ENCODE measurements around the gene USP44. TPM values are rescaled to one million over a fixed set of nuclear protein-coding genes. Genes with fewer than 3 reads are reported as not detected.
"Not testable (repeated sequence)": the region's sequence is repeated elsewhere in the genome, so short reads cannot be mapped to it uniquely, and the experiment has no call there.

The USP44 gene
- total RNA-seq, 1 donor from 2014 or later: 13.3 TPM

- DNase-seq (ENCODE audit: low spot score, unreplicated experiment): no peak
- Mint-ChIP-seq H3K36me3 (ENCODE audit: insufficient read depth) (no peaks in the 10 kb centered on the region), H3K27me3 (peaks cover 24% of the 10 kb centered on the region), H3K27ac (no peak overlapping the region), H3K4me1 (ENCODE audit: low read depth) (peaks cover 2% of the 10 kb centered on the region), H3K4me3 (ENCODE audit: low read depth) (no peak overlapping the region), H3K9me3 (ENCODE audit: low read depth) (peaks cover 3% of the 10 kb centered on the region)
- TF ChIP-seq, protein P1, sequence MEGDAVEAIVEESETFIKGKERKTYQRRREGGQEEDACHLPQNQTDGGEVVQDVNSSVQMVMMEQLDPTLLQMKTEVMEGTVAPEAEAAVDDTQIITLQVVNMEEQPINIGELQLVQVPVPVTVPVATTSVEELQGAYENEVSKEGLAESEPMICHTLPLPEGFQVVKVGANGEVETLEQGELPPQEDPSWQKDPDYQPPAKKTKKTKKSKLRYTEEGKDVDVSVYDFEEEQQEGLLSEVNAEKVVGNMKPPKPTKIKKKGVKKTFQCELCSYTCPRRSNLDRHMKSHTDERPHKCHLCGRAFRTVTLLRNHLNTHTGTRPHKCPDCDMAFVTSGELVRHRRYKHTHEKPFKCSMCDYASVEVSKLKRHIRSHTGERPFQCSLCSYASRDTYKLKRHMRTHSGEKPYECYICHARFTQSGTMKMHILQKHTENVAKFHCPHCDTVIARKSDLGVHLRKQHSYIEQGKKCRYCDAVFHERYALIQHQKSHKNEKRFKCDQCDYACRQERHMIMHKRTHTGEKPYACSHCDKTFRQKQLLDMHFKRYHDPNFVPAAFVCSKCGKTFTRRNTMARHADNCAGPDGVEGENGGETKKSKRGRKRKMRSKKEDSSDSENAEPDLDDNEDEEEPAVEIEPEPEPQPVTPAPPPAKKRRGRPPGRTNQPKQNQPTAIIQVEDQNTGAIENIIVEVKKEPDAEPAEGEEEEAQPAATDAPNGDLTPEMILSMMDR (IDR thresholded peaks at IDR 0.05; ENCODE audit: unreplicated experiment): peak; percentile 70
Observed at GRCh38 chr12:95574799-95575452, 23.6 kb upstream of the USP44 start.

- peaks cover 2% of the 10 kb centered on the region for H3K4me1 Mint-ChIP-seq (ENCODE audit: low read depth)
- H3K36me3 Mint-ChIP-seq (ENCODE audit: insufficient read depth): no peaks in the 10 kb centered on the region
- TF ChIP-seq, protein P1 (IDR thresholded peaks at IDR 0.05; ENCODE audit: unreplicated experiment): no peak
- no peak overlapping the region for H3K4me3 Mint-ChIP-seq (ENCODE audit: low read depth)
- no peak for DNase-seq (ENCODE audit: low spot score, unreplicated experiment)
- peaks cover 3% of the 10 kb centered on the region for H3K9me3 Mint-ChIP-seq (ENCODE audit: low read depth)
- H3K27ac Mint-ChIP-seq: no peak overlapping the region
- H3K27me3 Mint-ChIP-seq: peaks cover 24% of the 10 kb centered on the region
Observed at GRCh38 chr12:95573951-95574576, 22.8 kb upstream of the USP44 start.

GRCh38 chr12:95571369-95571768 is 20.1 kb upstream of the USP44 start:
- Mint-ChIP-seq H3K4me1 (ENCODE audit: low read depth) (peaks cover 2% of the 10 kb centered on the region), H3K27ac (no peak overlapping the region), H3K9me3 (ENCODE audit: low read depth) (peaks cover 3% of the 10 kb centered on the region), H3K36me3 (ENCODE audit: insufficient read depth) (no peaks in the 10 kb centered on the region), H3K27me3 (peaks cover 18% of the 10 kb centered on the region), H3K4me3 (ENCODE audit: low read depth) (no peak overlapping the region)
- TF ChIP-seq, protein P1 (IDR thresholded peaks at IDR 0.05; ENCODE audit: unreplicated experiment): no peak
- DNase-seq (ENCODE audit: low spot score, unreplicated experiment): no peak

- not testable (repeated sequence) for H3K27me3 Mint-ChIP-seq; H3K9me3 Mint-ChIP-seq (ENCODE audit: low read depth); H3K4me3 Mint-ChIP-seq (ENCODE audit: low read depth); H3K27ac Mint-ChIP-seq; DNase-seq (ENCODE audit: low spot score, unreplicated experiment); H3K4me1 Mint-ChIP-seq (ENCODE audit: low read depth); H3K36me3 Mint-ChIP-seq (ENCODE audit: insufficient read depth)
Observed at GRCh38 chr12:95568045-95568444, 16.8 kb upstream of the USP44 start.

GRCh38 chr12:95557625-95558024 is 6.3 kb upstream of the USP44 start:
- Mint-ChIP-seq H3K4me1 (ENCODE audit: low read depth) (peaks cover 10% of the 10 kb centered on the region), H3K27ac (no peak overlapping the region), H3K36me3 (ENCODE audit: insufficient read depth) (no peaks in the 10 kb centered on the region), H3K4me3 (ENCODE audit: low read depth) (no peak overlapping the region), H3K9me3 (ENCODE audit: low read depth) (no peaks in the 10 kb centered on the region), H3K27me3 (no peaks in the 10 kb centered on the region)
- TF ChIP-seq, protein P1 (IDR thresholded peaks at IDR 0.05; ENCODE audit: unreplicated experiment): no peak
- no peak for DNase-seq (ENCODE audit: low spot score, unreplicated experiment)
